IMR-90 (cell line): Measurements from ENCODE around the gene ARF6. TPM values are rescaled to one million over a fixed set of nuclear protein-coding genes. Genes with fewer than 3 reads are reported as not detected.
A peak's percentile ranks its signal among the peaks of the same experiment; 100 is the strongest.

Experiments
- ATAC-seq: fragments of 200-7000 bp; cut with Tn5 transposase; 2 replicates; pipeline ENCODE4 v1.9.1; 2020; ENCODE audit warnings: low read depth, mild to moderate bottlenecking, moderate library complexity
- BruUV-seq: library from RNA; stranded (reverse); fragments of 400-500 nt; replicated peaks from 2 replicates; lab custom pipeline; 2021; lab: Mats Ljungman, UMichigan
- CTCF ChIA-PET: fragments of 300-600 bp; formaldehyde crosslinking; extraction: SDS; loops from one replicate; lab custom pipeline; 2021; ENCODE audit warnings: antibody characterized with exemption; lab: Yijun Ruan, JAX
- POLR2A ChIA-PET: fragments of 300-600 bp; sonication (Branson Sonifier 250); formaldehyde crosslinking; loops from one replicate; lab custom pipeline; 2022; ENCODE audit warnings: antibody characterized with exemption; ENCODE audit not compliant: unreplicated experiment; lab: Charles Lee
- DNase-seq: peaks from one replicate; pipeline ENCODE4 v3.0.0; 2013
- H2AFZ ChIP-seq: replicated peaks from 2 replicates; pipeline ENCODE3; 2013; ENCODE audit warnings: low read length, mild to moderate bottlenecking; ENCODE audit not compliant: poor library complexity
- H2AK5ac ChIP-seq: 2 replicates; pipeline ENCODE4 v1.6.1; 2013; ENCODE audit warnings: low read depth, low read length, inconsistent platforms
- H2AK9ac ChIP-seq: replicated peaks from 2 replicates; pipeline ENCODE3; 2013; ENCODE audit warnings: mild to moderate bottlenecking, low read depth, low read length, moderate library complexity; ENCODE audit not compliant: poor library complexity
- H2BK120ac ChIP-seq: 2 replicates; pipeline ENCODE4 v1.6.1; 2013; ENCODE audit warnings: low read depth, low read length, inconsistent platforms
- H2BK15ac ChIP-seq: 3 replicates; pipeline ENCODE4 v1.6.1; 2013; ENCODE audit warnings: low read depth, low read length, inconsistent platforms
- H2BK20ac ChIP-seq: 2 replicates; pipeline ENCODE4 v1.6.1; 2013; ENCODE audit warnings: low read depth, mild to moderate bottlenecking, inconsistent platforms, low read length, moderate library complexity
- H2BK5ac ChIP-seq: 2 replicates; pipeline ENCODE4 v1.6.1; 2013; ENCODE audit warnings: mild to moderate bottlenecking, low read depth, low read length, inconsistent platforms; ENCODE audit not compliant: poor library complexity, severe bottlenecking
- H3K14ac ChIP-seq: replicated peaks from 2 replicates; pipeline ENCODE4 v1.6.1; 2013; ENCODE audit warnings: low read depth, low read length, inconsistent platforms
- H3K18ac ChIP-seq: 2 replicates; pipeline ENCODE4 v1.6.1; 2013; ENCODE audit warnings: low read depth, low read length, control low read depth
- H3K23ac ChIP-seq: 2 replicates; pipeline ENCODE4 v1.6.1; 2013; ENCODE audit warnings: low read depth, low read length, inconsistent platforms
- H3K27ac ChIP-seq: 2 replicates; pipeline ENCODE4 v1.5.1; 2013; ENCODE audit warnings: mild to moderate bottlenecking, control low read depth, low read length; ENCODE audit not compliant: insufficient read depth
- H3K27me3 ChIP-seq: 2 replicates; pipeline ENCODE4 v1.6.1; 2013; ENCODE audit warnings: low read length; ENCODE audit not compliant: control insufficient read depth, insufficient read depth
- H3K36me3 ChIP-seq: 2 replicates; pipeline ENCODE4 v1.6.1; 2013; ENCODE audit warnings: low read length, mixed read lengths; ENCODE audit not compliant: control insufficient read depth, insufficient read depth
- H3K4ac ChIP-seq: 2 replicates; pipeline ENCODE4 v1.6.1; 2013; ENCODE audit warnings: low read depth, low read length, inconsistent platforms
- H3K4me1 ChIP-seq: 2 replicates; pipeline ENCODE4 v1.6.1; 2013; ENCODE audit warnings: low read length, mixed read lengths; ENCODE audit not compliant: control insufficient read depth, insufficient read depth
- H3K4me2 ChIP-seq: 2 replicates; pipeline ENCODE4 v1.6.1; 2013; ENCODE audit warnings: low read depth, mild to moderate bottlenecking, control low read depth, low read length, moderate library complexity
- H3K4me3 ChIP-seq: 2 replicates; pipeline ENCODE4 v1.5.1; 2013; ENCODE audit warnings: low read depth, mild to moderate bottlenecking, control low read depth, low read length, moderate library complexity; ENCODE audit not compliant: insufficient read depth
- H3K56ac ChIP-seq: 2 replicates; pipeline ENCODE4 v1.6.1; 2013; ENCODE audit warnings: low read length, inconsistent platforms; ENCODE audit not compliant: insufficient read depth; ENCODE audit errors: extremely low read depth
- H3K79me1 ChIP-seq, 2 experiments: 2 replicates each; pipeline ENCODE4 v1.6.1; 2013; ENCODE audit warnings: low read length in 2 of 2, inconsistent platforms in 1 of 2, low read depth in 1 of 2
- H3K9ac ChIP-seq: 2 replicates; pipeline ENCODE4 v1.6.1; 2013; ENCODE audit warnings: low read depth, low read length, control low read depth
- H3K9me1 ChIP-seq: 2 replicates; pipeline ENCODE4 v1.6.1; 2013; ENCODE audit warnings: low read length, inconsistent platforms; ENCODE audit not compliant: insufficient read depth
- H3K9me3 ChIP-seq: 2 replicates; pipeline ENCODE4 v1.6.1; 2013; ENCODE audit warnings: low read length; ENCODE audit not compliant: control insufficient read depth, insufficient read depth
- H4K20me1 ChIP-seq: 2 replicates; pipeline ENCODE4 v1.6.1; 2013; ENCODE audit warnings: low read length, inconsistent platforms; ENCODE audit not compliant: insufficient read depth
- H4K5ac ChIP-seq: 2 replicates; pipeline ENCODE4 v1.6.1; 2013; ENCODE audit warnings: mild to moderate bottlenecking, low read depth, low read length, control low read depth
- H4K8ac ChIP-seq, 2 experiments: 2 replicates each; pipeline ENCODE4 v1.6.1; 2013; ENCODE audit warnings: low read depth in 2 of 2, low read length in 2 of 2, control low read depth in 1 of 2, inconsistent platforms in 1 of 2
- H4K91ac ChIP-seq: 2 replicates; pipeline ENCODE4 v1.6.1; 2013; ENCODE audit warnings: low read depth, low read length, inconsistent platforms; ENCODE audit not compliant: insufficient read depth
- CHD1 ChIP-seq: IDR thresholded peaks from 2 replicates; pipeline ENCODE4 v1.6.1; 2012; ENCODE audit warnings: low read depth, low read length, improper control_type of control experiment
- FOS ChIP-seq: fragments of 150-350 bp; IDR thresholded peaks from 2 replicates; pipeline ENCODE4 v1.6.1; 2016; ENCODE audit warnings: low read depth, low read length
- MXI1 ChIP-seq: IDR thresholded peaks from 2 replicates; pipeline ENCODE4 v1.6.1; 2012; ENCODE audit warnings: low read depth, mild to moderate bottlenecking, low read length, moderate library complexity, borderline replicate concordance
- POLR2A ChIP-seq: IDR thresholded peaks from 2 replicates; pipeline ENCODE4 v1.6.1; 2012; ENCODE audit warnings: mild to moderate bottlenecking, low read depth, low read length
- WGBS, 2 experiments: methylation state at CpG; one replicate each; pipeline versions ENCODE4 v1.1.5 to v1.1.7; 2013; ENCODE audit warnings: missing lambda C conversion rate in 2 of 2; ENCODE audit not compliant: insufficient read length in 1 of 2; ENCODE audit errors: extremely low coverage in 2 of 2; 5-methylcytosine and 5-hydroxymethylcytosine counted together
- dilution Hi-C: fragments of 300-500 bp; cut with HindIII; formaldehyde crosslinking; loops from one replicate; pipeline ENCODE4 v1.14.3; 2018; ENCODE audit warnings: low sequenced_read_pairs; ENCODE audit not compliant: unreplicated experiment
- in situ Hi-C: fragments of 300-500 bp; cut with MboI; formaldehyde crosslinking; loops from 3 replicates; pipeline ENCODE4 v1.14.3; 2019; ENCODE audit warnings: low sequenced_read_pairs, inconsistent platforms, mixed read lengths
- intact Hi-C: fragments of 100-400 bp; cut with micrococcal nuclease; formaldehyde crosslinking; loops from 2 replicates; pipeline ENCODE4 v1.10.0; 2022
- polyA plus RNA-seq, 3 experiments: library from polyadenylated mRNA; depleted of rRNA; stranded (reverse); fragments of >200 nt; gene quantifications; 2 replicates each; pipeline ENCODE4 v1.2.3, GENCODE V29; 2012; ENCODE audit warnings: low replicate concordance in 1 of 3
- total RNA-seq: library from RNA; depleted of rRNA; stranded (reverse); fragments of >200 nt; gene quantifications from 2 replicates; pipeline ENCODE4 v1.2.3, GENCODE V29; 2012

Gene ARF6
- total and polyA plus RNA-seq, 2 of the 4 experiments (the other 2 are of a cell fraction): 32.1 to 40.1 TPM

GRCh38 chr14:49861699-49862088 is 31.2 kb upstream of the ARF6 start:
- CTCF ChIA-PET: interaction anchor here (0.6 to 3.4 kb wide), 19 partner anchors 10 to 419 kb away, joined by 3 to 41 read pairs (median 4); partner anchors contain the start of gene NEMF
- Histone ChIP-seq H3K36me3 (no peaks in the 10 kb centered on the region), H3K18ac (peak overlapping the region; percentile 99), H2BK20ac (peak overlapping the region; percentile 89; the same call in 1 of the 2 replicates), H4K5ac (peak overlapping the region; percentile 98), H2AK9ac (peak overlapping the region; percentile 88), H3K4ac (peak overlapping the region; percentile 99), H2AFZ (peak overlapping the region; percentile 95), H3K27ac (peak overlapping the region; percentile 95), H3K56ac (peak overlapping the region; percentile 100), H4K91ac (peak overlapping the region; percentile 99), H2BK5ac (peak overlapping the region; percentile 97), H3K4me3 (peak overlapping the region; percentile 60), H3K9me3 (no peaks in the 10 kb centered on the region), H3K4me1 (peaks cover 6% of the 10 kb centered on the region), H3K14ac (peak overlapping the region; percentile 100), H4K8ac (peak overlapping the region; percentile 85 to 100), H3K9me1 (peaks cover 3% of the 10 kb centered on the region), H4K20me1 (no peaks in the 10 kb centered on the region), H3K4me2 (peak overlapping the region; percentile 89), H3K23ac (peak overlapping the region; percentile 99), H3K27me3 (no peaks in the 10 kb centered on the region), H3K79me1 (peaks cover 9 to 26% of the 10 kb centered on the region in 2 experiments; a peak in 3 of 4 replicates), H2AK5ac (peak overlapping the region; percentile 94), H2BK120ac (peak overlapping the region; percentile 98), H3K9ac (peak overlapping the region; percentile 99), H2BK15ac (peak overlapping the region; percentile 98; the same call in 2 of the 3 replicates)
- ATAC-seq (peak; percentile 38), DNase-seq (peak; percentile 87)
- intact Hi-C loops: loop anchor here (2.0 kb wide), 1 partner anchor 671 kb away; the partner anchor contains the start of gene MAP4K5
- POLR2A ChIA-PET: interaction anchor here (0.7 to 1.6 kb wide), 3 partner anchors 31 to 256 kb away, joined by 3 read pairs; partner anchors contain the start of gene ARF6
- in situ Hi-C loops: loop anchor here (10.0 kb wide), 1 partner anchor 663 kb away; no protein-coding TSS in a partner anchor
- dilution Hi-C loops: loop anchor here (25.0 kb wide), 1 partner anchor 126 kb away; no protein-coding TSS in a partner anchor
- 0% methylated on average over 3 of the region's 12 CpGs; no CpG with 5 or more reads in 1 of the 2 experiments for WGBS, 2 experiments
- no TSS peak for BruUV-seq
- peak; percentile 81; the same call in 1 of the 2 replicates for TF ChIP-seq CHD1
- no peak for TF ChIP-seq FOS
- TF ChIP-seq POLR2A: peak; percentile 72
- TF ChIP-seq MXI1: no peak
